NCI-H2227 (cell line): ENCODE results near the gene TBL3.

Experiments used
- DNase-seq: peaks from one replicate; lab custom pipeline; 2025; ENCODE audit not compliant: unreplicated experiment; lab: John Stamatoyannopoulos, UW

TBL3 gene

GRCh38 chr16:2013527-2013926, 41.7 kb downstream of the TBL3 start:
- DNase-seq: no peak

GRCh38 chr16:2015117-2015946, 43.5 kb downstream of the TBL3 start:
- DNase-seq: no peak

DNA sequence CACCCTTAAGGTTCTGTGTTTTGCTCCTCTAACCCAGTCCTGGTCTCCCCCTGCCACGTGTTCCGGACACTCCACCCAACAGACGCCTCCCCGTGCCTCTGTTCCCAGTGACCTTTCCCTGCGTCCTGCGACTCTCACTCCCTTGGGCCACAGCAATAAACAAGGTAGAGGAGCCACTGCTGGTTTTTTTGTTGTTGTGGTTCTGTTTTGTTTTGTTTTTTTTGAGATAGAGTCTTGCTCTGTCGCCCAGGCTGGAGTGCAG, 44.0 kb downstream of the TBL3 start:
- no peak for DNase-seq

- DNase-seq: peak; percentile 20
Observed at GRCh38 chr16:2016407-2016922, 44.6 kb downstream of the TBL3 start.

- peak; percentile 28 for DNase-seq
Observed at GRCh38 chr16:2019518-2019920, 47.7 kb downstream of the TBL3 start, which contains the start of gene NPW. NPW (plus strand) TSS chr16:2019785.

DNA sequence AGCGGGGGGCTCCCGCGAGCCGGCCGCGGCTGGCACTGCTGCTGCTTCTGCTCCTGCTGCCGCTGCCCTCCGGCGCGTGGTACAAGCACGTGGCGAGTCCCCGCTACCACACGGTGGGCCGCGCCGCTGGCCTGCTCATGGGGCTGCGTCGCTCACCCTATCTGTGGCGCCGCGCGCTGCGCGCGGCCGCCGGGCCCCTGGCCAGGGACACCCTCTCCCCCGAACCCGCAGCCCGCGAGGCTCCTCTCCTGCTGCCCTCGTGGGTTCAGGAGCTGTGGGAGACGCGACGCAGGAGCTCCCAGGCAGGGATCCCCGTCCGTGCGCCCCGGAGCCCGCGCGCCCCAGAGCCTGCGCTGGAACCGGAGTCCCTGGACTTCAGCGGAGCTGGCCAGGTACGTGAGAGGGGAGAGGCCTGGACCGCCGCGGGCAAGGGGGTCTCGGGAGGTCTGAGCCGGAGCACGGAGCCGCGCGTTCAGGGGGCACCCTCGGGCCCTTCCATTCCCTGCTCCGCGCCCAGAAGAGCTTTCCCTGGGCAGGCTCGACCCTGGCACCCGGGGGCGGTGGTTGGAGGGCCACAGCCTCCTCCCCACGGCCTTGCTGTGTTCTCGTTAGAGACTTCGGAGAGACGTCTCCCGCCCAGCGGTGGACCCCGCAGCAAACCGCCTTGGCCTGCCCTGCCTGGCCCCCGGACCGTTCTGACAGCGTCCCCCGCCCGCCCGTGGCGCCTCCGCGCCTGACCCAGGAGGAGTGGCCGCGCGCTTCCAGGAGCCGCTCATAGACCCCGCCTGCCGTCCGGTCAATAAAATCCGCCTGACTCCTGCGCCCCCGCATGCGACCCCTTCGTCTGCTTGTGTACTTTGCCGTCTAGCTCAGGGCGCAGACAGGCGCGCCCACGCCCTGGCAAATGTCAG, 48.3 kb downstream of the TBL3 start:
- no peak for DNase-seq

GRCh38 chr16:2022723-2023091, 50.9 kb downstream of the TBL3 start:
- peak; percentile 65 for DNase-seq

GRCh38 chr16:2023092-2024031, 51.5 kb downstream of the TBL3 start:
- DNase-seq: peak; percentile 95

DNA sequence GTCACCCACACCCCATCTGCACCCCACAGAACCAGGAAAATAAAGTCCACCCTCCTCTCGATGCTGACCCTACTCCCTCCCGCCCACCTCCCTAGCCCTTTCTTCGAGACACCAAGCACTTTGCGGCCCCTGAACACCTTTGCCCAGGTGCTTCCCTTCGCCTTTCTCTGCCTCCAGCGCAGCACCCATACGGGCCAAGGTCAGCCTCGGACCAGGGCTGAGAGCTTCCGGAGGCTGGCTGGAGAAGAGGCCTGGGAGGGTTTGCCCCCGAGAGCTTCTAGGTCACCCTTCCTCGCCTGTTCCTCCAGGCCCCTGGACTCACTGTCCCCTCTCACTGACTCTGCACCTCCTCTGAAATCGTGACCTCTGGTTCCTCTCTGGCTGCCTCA, 52.2 kb downstream of the TBL3 start:
- DNase-seq: no peak

DNA sequence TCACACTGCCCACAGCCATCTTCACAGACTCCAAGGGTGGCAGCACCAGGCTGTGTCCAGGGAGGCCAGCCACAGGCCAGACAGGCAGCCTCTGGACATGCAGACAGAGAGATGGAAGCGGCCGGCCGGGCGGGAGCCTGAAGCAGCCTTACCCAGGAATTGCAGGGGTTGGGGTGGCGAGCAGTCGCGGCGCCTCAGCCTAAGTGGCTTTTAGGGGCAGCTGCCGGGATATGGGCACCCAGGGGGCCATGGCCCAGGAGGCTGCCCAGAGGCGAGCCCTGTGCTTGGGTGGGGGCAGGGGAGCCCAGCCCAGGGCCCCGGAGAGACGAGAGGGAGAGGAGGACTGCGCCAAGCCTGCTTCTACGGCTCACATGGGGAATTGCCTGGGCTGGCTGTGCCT, 53.4 kb downstream of the TBL3 start:
- DNase-seq: no peak

DNA sequence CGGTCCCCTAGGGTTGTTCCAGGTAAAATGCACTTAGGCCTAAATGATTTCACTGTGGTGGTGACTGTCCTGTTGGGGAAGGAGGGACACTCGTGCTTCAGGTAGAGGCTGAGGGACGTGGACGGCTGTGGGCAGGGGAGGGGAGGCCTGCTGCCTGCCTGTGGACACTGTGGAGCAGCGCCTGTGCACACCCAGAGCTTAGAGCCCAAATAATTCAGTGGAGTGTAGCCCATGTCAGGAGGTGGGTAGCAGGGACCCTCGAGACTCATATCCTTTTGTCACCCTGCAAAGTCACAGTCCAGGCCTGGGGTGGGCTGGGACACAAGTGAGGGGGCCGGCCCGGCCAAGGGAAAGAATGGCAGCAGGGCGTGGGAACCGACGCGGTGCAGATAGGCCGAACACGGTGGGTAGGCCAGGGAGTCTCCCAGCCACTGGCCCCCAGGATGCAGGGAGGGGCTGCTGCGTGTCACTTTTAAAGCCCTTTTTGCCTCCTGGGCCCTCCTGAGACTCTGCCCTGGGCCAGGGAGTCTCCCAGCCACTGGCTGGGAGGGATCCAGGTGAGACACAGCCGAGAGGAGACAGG, 54.1 kb downstream of the TBL3 start:
- DNase-seq: no peak

DNA sequence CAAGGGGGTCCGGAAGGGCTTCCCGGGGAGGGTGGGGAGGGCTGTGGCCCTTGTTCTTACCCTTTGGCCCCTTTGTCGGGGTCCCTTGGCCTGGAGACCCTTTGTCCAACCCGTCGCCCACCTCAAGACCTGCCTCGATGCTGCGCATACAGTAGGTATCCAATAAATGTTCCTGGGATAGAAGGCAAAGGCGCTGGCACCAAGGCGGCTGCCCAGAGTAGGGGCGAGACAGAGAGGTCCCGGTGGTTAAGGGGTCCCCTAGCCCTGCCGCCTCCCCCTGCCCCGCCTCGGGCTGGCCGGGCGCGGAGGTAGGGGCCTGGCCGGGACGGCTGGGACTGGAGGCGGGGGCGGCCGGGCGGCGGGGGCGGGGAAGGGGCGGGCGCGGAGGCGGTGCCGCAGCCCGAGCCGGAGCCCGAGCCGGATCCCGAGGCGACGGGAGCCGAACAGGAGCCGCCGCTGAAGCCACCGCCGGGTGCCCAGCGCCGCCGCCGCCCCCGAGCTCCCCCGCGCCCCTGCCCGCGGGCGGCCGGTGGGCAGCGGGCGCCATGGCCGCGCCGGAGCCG, 54.7 kb downstream of the TBL3 start, which contains the start of gene NHERF2:
TSS of gene NHERF2 (plus strand) at position 442 of the 563 bp plus-strand sequence. CDS start at position 546, 104 bp downstream.
- DNase-seq: peak; percentile 62

DNA sequence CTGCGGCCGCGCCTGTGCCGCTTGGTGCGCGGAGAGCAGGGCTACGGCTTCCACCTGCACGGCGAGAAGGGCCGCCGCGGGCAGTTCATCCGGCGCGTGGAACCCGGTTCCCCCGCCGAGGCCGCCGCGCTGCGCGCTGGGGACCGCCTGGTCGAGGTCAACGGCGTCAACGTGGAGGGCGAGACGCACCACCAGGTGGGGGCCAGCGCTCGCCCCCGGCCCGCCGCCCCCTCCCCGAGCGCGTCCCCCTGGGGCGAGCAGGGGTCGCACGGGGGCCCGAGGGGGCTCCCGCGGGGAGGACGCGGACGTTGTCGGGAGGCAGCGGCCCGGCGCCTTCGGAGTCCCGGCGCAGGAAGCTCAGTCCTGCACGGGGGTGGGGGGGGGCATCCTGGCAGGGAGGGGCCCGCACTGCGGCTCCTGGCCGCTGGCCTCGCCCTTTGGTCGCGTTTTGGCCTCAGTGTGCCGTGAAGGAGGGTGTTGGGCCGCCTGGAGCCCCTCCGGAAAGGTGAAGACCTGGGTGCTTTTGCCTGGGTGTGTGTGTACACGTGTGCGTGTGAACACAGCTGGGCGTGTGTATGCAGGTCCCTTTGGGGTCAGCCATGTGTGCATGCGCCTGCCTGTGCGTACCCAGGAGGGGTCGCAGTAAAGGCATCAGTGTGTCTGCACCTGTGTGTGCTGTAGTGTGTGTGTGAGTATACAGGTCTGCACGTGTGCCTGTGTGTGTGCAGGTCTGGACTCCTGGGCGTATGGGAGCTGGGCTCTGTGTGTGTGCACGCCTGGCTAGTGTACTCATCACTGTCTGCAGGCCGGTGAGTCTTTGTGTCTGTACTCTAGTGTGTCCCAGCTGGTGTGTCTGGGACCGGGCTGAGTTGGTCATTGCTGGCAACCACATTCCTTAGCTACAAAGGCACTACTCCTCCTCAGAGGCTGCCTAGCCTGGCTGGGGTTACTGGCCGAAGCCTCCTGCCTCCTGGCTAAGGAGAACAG, 55.5 kb downstream of the TBL3 start:
- peak; percentile 62 for DNase-seq

DNA sequence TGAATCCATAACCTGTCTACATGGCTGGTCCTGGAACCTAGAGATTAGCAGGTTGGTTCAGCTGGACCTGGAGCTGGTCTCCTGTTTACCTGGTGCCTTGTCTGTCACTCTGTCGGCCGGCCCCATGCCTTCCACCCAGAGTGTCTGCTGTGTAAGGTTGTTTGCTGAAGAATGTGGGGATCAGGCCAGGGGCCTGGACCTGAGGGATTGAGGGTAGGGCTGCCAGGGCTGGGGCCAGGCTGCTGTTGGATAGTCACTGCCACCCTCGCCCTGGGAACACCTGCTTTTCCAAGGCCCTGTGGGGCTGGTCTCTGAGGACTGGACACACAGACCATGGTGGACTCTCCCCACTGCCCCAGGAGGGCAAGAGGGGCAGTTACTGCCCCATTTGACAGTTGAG, 56.3 kb downstream of the TBL3 start:
- DNase-seq: no peak

DNA sequence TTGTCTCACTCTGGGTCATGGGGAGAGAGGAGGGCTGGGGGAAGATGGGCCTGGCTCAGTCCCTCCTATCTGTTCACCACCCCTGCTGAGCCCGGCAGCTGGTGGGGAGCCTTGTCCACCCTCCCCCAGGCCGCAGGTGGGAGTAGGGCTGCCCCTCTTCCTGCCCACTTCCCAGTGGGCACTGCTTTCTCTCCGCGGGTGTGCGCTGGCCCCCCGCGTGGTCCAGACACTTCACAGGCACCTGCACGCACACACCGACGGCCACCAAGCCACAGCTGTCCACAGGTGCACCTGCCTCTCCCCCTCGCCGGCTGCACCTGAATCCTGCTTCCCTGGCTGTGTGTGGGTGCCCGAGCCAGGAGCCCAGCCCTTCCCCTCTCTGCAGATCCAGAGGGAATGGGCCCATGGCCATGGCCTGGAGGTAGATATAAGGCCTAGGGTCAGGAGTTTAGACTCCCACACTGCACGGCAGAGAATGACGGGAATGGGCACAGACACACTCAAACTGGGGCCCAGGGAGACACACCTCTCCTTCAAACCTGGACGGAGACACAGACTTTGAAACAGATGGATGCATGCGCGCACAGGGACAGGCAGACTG, 56.9 kb downstream of the TBL3 start:
- DNase-seq: no peak

DNA sequence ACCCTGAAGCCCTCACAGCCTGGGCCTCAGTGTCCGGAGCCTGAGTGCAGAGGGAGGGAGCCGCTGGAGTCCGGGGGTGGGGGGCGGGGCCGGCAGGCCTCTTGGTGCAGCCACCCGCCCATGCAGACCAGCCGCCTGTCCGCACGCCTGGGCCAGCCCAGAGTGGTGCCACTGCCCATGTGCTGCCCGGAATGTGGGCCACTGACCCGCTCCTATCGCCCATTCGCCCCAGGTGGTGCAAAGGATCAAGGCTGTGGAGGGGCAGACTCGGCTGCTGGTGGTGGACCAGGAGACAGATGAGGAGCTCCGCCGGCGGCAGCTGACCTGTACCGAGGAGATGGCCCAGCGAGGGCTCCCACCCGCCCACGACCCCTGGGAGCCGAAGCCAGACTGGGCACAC, 57.5 kb downstream of the TBL3 start:
- DNase-seq: no peak

DNA sequence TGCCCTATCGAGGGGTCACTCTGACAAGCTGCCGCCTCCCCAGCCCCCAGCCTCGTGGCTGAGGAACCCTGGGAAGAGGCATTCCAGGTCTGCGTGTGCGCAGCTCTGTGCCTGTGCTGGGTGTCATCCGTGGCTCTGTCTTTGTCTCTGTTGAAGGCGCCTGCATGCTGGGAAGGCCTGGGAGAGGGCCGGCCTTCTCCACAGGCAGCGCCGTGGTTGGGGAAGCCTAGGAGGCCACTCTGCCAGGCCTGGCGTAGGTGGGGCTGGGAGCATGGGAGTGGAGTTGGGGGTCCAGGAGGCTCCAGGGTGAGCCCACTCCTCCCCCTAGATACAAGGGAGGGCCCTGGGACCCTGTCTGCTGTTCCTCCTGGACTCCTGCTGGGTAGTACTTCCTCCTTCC, 58.2 kb downstream of the TBL3 start:
- no peak for DNase-seq

DNA sequence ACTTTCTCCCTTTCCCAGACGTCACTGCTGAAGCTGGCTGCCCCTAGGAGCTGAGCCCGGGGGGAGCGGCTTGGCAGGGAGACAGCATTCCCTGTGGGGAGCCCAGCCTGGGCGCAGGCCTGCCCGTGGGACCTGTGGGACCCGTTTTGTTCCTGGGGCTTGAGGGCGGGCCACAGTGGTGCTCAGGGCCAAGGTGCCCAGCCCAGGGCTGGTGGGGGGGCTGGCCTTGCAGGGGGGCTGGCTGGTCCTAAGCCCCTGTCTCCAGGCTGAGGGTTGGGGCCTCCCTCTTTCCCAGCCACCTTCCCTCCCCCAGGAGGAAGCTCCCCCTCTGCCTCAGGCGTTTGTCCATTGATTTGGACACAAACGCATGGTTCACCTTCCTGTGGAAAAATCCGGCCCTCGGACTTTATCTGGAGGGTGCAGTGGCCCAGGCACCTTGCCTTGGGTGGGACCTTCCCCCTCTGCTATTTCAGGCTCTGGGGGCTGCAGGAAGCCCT, 59.3 kb downstream of the TBL3 start:
- no peak for DNase-seq
